HEK293T (cell line): ENCODE measurements around the gene NPC1L1.

ENCODE experiments used
- BHLHE40 ChIP-seq: fragments of 450-650 bp; IDR thresholded peaks from 2 replicates; pipeline ENCODE4 v1.6.1; 2016; ENCODE audit warnings: mild to moderate bottlenecking, moderate library complexity, borderline replicate concordance
- FOXA1 ChIP-seq: fragments of 450-650 bp; IDR thresholded peaks from 2 replicates; pipeline ENCODE4 v1.6.1; 2016; ENCODE audit warnings: mild to moderate bottlenecking
- FOXM1 ChIP-seq: fragments of 450-650 bp; IDR thresholded peaks from 2 replicates; pipeline ENCODE4 v1.6.1; 2017; ENCODE audit warnings: mild to moderate bottlenecking, borderline replicate concordance
- HDGF ChIP-seq: fragments of 450-650 bp; IDR thresholded peaks from 2 replicates; pipeline ENCODE4 v1.6.1; 2017; ENCODE audit warnings: antibody characterized with exemption, borderline replicate concordance
- L3MBTL2 ChIP-seq: fragments of 450-650 bp; conservative IDR thresholded peaks from 2 replicates; pipeline ENCODE4 v1.6.1; 2016; ENCODE audit warnings: mild to moderate bottlenecking
- SP1 ChIP-seq: fragments of 450-650 bp; IDR thresholded peaks from 2 replicates; pipeline ENCODE4 v1.6.1; 2017
- ZNF384 ChIP-seq: fragments of 450-650 bp; IDR thresholded peaks from 2 replicates; pipeline ENCODE4 v1.6.1; 2016
- TF ChIP-seq, protein P1 (sequence below): fragments of 450-650 bp; IDR thresholded peaks from 2 replicates; pipeline ENCODE4 v1.6.1; 2016

DNA sequence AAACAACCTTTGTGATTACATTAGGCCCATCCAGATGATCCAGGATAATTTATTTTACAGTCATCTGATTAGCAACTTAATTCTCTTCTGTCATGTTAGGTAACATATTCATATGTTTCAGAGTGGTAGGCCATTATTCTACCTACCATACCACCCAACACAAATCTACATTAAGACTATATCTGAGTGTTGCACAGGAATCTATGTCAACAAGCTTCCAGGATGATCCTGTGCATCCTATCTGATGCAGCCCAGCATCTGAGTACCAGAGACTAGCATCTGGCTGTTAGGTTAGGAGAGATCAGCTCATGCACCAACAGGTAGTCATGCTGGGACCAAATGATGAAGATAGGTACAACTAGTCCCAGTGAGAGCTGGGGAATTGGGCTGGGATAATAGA, 33.9 kb upstream of the NPC1L1 start:
- TF ChIP-seq L3MBTL2 (no peak), ZNF384 (no peak), BHLHE40 (no peak), SP1 (no peak), FOXA1 (no peak), HDGF (no peak), FOXM1 (no peak)
- TF ChIP-seq, protein P1, sequence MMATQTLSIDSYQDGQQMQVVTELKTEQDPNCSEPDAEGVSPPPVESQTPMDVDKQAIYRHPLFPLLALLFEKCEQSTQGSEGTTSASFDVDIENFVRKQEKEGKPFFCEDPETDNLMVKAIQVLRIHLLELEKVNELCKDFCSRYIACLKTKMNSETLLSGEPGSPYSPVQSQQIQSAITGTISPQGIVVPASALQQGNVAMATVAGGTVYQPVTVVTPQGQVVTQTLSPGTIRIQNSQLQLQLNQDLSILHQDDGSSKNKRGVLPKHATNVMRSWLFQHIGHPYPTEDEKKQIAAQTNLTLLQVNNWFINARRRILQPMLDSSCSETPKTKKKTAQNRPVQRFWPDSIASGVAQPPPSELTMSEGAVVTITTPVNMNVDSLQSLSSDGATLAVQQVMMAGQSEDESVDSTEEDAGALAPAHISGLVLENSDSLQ: no peak
